Non-pigmented ciliary epithelial cell (primary cell): ENCODE data around the gene SLC38A2.

Experiments
- DNase-seq: peaks from one replicate; pipeline ENCODE4 v3.0.0-alpha.2; 2010; ENCODE audit warnings: low read depth

SLC38A2 gene

DNA sequence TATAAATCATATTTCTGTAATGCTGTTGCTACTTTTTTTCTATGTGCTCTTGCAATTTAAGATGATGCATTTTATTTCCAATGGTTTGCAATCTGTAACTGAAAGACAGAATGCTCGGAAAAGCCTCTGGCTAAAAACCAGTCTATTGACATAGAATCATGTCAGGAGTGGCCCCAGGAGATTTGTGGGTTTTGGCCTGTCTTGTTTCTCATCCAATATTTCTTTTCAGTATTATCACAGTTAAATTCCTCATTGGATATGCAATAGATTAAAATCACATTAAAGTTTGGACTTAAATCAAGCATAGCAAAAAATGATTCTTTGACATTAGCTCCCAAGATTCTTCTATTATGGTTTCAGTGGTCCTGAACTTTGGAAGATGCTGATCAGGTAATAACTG is 19.1 kb upstream of the SLC38A2 start:
- no peak for DNase-seq

DNA sequence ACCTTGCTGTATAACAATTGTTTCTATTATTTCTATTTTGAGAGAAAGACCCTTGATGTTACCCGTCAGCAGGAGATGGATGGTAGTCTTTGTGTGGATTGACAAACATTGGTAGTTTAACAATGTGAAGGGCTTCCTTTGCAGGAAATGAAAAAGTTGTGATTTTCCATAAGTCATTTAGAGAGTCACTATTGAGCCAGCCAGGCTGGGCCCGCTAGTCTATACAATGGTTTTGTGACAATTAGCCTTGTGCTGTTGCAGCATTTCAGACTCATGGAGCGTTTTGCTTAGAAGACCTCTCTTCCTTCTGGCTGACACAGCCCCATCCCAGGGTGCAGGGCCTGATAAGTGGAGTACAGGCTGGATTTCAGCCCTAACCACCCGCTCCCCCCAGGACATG is 18.3 kb upstream of the SLC38A2 start:
- no peak for DNase-seq

DNA sequence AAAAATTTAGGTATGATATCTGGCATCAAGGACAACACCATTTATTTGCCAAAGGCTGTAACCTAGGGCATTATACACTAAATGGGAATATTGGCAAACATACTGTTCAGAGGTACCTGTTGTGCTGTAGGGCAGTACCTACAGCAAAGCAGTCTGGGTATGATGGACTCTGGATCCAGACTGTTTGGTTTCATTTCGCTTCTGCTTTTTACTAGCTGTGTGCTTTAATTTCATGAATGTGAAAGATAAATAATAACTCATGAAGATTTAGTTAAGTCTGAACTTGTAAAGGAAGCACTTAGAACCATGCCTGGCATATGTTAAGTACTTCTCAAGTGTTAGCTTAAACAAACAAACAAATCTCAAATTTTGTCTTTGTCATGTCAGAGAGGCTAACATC is 17.7 kb upstream of the SLC38A2 start:
- DNase-seq = no peak

DNA sequence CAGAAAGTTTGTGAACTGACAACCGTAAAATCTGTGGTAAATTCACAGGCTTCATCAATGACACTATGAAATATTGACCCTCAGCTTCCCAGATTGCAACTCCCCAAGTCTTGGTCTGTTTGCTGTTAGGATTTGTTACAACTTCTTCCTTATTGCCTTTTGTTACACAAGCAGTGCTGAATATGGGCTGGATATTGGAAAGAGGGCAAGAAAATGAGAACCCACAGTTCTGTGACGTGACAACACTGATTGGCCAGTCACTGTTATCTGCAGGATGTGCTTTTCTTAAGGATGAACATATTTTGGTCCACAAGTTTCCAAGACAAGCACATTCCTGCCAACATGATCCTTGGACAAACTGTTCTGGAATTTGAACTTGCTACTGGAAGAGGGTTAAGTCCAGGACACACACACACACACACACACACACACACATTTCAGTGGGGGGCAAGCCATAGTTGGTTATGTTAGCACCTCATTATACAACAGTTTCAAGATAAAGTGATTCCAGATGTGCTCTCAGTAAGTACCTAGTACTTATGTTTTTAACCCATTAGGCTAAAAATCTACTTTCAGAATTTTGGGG is 16.6 kb upstream of the SLC38A2 start:
- DNase-seq = peak; percentile 96

DNA sequence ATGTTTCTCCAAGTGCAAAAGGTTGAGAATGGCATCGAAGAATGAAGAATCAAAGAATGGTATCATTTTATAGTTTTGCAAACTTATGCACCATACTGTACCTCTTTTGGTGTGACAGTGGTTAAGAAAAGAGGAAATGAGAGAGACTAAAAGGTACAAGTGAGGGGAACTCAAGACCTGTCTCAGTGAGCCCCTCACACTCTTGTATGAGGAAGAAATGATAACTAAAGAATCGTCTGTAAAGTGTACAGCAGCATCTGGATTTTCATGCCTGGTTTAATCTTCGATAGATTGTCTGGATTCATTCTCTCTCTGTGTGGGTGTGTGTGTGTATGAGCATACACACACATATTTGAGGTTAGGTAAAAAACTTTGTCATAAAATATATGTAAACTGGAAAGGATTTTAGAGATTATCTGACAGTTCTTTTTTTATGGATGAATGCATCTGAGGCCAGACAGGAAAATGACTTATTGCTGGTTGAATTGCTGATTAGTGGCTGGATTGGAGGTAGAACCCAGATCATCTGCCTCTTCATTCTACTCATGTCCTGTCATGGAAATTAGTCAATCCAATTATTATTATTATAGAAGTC is 16.0 kb upstream of the SLC38A2 start:
- peak; percentile 78 for DNase-seq

DNA sequence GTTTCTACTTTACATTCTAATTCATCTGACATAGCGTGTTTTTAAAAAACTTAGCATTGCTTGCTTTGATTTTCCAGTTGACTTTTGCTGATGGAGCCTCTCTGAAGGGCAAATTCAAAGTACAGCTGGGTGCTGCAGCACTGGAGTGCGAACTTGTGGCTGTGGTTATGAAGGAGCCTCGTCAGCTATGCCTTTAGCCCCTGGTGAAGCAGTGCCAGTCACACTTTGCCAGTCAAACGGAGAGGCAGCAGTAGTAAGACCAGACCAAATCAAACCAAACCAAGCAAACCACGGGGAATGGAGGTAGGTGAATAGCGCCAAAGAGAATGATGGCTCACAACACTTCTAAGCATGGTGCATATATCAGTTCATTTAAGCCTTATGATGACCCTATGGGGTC is 15.1 kb upstream of the SLC38A2 start:
- no peak for DNase-seq

DNA sequence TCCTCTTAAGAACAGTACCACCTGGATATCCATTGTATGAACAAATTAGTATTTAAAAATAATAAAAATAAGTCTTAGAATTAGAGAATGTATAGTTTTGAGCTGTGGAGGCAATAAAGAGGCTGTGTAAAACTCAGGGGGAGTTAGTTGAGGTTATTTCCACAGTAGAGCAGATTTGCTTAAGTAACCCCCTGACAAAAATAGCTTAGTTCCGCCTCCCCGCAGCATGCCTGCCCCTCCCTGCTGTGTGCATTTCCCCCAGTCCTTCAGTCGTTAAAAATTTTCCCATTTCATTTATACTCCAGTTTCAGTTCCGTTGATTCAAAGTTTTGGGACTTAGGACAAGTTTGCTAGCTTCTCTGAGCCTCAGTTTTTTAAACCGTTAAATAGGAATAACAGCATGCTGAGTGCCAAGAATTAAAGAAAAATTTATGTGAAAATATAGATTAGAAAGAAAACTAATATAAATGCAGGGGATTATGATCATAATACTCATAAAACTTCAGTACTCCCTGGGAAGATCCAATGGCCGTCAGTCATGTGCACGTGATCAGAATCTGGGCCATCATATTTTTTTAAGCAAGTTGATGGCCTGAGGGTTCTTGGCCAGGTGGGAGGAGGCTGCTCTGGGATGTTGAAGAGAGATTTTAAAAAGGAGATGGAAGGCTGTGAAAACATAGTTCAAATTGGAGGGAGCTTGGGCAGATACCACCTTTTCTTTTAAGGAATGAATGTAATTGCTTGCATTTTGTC is 14.5 kb upstream of the SLC38A2 start:
- DNase-seq = no peak

DNA sequence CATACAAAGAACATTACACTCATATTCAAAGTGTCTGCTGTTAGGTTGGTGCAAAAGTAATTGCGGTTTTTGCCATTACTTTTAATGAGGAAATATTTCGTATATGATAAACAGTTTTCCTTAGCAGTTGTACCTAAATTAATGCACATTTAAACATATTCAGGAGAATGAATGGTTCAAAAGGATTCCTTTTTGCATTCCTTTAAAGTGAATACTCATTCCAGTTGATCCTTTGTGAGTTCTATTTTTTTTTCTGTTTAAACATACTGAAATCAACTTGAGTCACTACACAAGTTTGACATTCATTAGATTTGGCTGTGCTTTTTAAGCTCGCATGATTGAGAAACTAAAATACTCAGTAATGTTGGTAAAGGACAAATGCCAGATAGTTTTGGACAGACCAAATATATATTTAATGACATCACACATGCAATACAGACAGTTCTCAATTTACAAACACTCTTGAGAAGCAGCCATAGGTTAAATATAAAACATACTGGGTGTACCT is 13.8 kb upstream of the SLC38A2 start:
- peak; percentile 95 for DNase-seq

DNA sequence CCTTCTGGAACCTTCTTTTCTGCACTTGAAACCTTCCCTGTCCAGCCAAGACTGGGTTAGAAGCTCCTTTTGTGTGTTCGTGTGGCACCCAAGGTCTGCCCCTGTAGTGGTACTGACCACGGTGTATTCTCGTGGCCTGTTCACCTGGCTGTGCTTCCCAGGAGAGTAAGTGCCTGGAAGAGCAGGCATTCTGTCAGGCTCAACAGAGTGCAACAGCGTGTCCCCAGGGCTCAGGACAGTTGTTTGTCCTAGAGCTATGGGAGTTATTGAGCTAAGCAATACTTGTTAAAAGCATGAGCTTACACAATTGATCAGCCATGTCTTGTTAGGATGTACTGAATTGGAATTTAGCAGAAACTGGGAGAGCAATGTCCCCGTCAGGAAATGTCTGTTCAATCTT is 12.9 kb upstream of the SLC38A2 start:
- DNase-seq = no peak

DNA sequence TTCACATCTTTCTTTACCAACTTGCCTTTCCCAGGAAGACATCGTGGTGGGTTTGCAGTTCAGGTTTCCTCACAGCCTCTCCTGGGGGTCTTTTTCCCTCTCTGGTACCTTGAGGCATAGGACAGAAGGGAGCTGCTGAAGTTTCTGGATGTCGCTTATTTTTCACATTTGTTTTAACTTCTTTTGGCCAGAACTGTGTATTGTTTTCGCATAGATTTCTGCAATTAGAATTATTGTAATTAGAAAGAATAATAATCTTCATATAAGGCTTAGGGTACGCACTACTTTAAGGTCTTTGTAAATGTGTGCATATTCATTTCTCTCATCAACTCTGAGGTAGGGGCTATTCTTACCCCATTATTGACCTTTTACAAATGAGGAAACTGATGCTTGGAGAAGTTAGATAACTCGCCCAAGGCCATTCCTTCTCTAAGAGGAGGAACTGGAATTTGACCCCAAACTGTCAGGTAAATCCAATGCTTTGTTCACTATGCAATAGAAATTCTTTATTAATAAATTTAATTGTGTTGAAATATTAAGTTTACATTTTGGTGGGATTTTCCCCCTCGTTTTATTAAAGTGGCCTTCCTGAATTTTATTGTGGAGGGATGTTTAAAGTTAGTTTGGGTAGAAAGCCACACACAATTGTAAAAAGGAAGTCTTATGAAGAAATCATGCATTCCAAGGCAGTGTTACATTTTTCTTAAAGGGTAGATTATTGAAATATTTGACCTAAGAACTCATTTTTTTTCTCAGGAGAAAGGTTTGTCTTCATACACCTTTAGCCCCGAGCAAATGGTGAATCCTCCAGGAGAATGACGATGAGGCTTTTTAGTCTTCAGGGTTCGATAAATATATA is 12.1 kb upstream of the SLC38A2 start:
- no peak for DNase-seq

DNA sequence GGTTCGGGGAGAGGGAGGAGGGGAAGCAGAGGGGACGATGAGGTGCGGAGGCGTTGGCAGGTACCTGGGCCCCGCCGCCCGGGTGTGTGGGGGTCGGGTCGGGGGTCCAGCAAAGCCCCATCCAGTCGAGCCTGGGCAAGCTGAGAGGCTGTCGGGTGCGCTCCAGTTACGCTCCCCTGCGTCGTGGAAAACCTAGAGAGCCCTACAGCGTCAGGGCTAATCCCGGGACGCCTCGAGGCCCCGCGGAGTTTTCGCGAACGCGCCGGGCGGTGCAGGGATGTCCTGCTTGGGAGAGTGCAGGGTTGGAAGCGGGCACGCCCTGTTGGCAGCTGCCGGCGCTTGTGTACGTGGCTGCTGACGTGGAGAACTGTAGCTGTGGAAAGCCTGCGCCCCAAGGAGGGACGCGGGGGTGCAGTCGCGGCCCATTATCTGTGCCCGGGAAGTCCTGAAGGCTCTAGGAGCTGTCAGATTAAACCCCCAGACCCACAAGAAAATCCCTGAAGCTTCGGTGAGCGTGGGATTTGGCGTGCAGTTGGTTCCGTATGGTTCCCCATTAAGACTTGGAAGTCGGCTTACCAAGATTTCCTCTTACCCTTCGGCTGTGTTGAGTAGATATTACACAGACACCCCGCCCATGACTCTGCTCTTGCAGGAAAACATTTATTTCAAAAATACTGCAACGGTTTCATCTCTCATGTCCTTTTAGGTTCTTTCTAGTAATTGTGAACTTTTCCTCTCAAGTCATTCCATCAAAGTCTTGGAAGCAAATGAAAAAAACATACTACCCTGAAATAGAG is 11.3 kb upstream of the SLC38A2 start:
- peak; percentile 87 for DNase-seq

DNA sequence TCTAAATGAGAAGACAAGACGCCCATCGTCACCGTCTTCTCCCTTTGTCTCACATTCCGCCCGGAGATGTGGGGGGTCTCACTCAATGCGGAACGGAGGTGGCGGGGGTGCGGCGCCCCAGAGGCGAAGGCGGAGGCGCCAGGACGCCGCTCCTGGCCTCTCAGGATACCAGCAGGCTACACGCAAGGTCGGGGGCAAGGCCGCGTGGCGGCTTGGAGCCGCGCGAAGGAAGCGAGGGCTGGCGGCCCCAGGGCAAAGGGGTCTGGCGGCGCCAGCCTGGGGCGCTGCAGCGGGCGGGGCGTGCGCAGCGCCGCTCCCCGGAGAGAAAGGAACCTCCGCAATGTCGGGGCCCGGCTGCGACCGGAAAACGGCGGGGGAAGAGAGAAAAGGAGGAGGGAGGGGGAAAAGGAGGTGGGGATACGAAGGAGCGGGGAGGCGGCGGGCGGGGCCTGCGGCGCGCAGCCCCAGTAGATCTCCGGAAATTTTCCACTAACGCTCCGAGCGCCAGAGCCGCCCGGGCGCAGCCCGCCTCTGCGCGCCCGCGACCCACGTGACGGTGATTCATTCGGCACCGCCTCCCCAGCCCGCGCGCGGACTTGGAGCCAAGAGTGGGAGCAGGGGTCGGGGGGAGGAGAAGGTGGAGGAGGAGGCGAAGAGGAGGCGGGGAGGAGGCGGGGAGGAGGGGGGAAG is 10.5 kb upstream of the SLC38A2 start:
- DNase-seq = peak; percentile 85

DNA sequence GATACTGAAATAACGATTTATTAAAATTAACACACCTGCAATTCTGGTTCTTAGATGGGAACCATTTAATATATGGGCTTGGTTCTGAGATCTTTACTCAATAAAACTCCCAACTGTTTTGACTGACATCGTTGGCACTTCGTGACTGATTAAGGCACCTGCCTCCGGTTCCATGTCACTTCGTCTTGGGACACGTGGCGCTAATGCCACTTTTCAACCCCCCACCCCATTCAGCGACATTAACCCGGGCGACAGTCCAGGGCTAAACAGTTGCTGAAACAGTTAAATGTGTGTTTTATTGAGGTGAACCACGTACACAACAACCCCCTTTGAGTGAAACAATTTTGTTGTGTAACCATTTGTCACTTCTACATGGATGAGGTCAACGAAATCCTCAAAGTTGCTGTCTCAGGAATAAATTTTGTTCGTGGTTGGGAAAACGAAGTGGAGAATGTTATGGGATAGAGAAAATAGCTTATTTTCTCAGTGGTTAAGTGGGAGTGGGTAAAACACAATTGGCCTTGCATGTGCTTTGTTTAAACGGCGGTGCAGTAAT is 9.9 kb upstream of the SLC38A2 start:
- no peak for DNase-seq

DNA sequence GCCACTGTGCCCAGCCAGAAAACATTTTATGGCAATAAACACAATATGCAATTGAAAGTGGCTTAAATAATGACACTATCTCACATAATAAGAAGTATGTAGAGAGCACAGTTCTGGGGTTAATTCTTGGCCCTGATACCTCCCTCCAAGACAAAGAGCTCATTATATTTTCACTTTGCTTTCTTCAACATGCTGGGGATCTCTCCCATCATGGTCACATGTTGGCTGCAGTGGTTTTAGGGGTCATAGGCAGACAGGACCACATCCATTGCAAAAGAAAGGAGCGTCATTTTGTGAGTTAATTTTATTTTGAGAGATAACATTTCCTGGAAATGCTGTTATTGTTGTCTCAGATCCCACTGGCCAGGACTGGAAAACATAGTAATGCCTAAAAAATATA is 8.3 kb upstream of the SLC38A2 start:
- no peak for DNase-seq

DNA sequence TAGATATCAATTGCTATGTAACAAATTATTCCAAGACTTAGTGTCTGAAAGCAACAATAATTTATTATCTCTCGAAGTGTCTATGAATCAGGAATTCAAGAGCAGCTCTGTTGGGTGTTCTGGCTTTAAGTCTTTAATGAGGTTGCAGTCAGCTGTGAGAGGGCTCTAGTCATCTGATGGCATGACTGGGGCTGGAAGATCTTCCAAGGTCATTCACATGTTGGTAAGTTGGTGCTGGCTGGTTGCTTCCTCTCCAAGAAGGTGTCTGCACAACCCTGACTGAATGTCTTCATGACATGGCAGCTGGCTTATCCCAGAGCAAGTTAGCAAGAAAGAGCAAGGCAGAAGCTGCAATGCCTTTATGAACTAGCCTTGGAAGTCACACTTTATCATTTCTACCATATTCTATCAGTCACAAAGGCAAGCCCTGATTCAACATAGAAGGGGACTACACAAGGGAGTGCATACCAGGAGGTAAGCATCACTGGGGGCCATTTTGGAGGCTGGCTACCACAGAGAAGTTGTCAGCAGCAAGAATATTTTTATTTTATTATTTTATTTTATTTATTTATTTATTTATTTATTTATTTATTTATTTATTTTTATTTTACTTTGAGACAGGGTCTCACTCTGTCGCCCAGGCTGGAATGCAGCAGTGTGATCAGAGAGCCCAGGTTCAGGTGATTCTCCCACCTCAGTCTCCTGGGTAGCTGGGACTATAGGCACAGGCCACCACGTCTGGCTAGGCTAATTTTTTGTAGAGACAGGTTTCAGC is 7.6 kb upstream of the SLC38A2 start:
- DNase-seq = no peak

DNA sequence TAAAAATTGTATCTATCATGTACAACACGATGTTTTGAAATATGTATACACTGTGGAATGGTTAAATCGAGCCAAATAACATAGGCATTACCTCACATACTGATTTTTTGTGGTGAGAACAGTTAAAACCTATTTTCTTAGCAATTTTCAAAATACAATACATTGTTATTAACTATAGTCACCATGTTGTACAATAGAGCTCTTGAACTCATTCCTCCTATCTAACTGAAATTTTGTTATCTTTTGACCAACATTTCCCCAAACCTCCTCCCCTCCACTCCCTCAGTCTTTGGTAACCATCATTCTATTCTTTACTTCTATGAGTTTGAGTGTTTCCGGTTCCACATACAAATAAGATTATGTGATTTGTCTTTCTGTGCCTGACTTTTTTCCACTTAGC is 6.8 kb upstream of the SLC38A2 start:
- DNase-seq = no peak

DNA sequence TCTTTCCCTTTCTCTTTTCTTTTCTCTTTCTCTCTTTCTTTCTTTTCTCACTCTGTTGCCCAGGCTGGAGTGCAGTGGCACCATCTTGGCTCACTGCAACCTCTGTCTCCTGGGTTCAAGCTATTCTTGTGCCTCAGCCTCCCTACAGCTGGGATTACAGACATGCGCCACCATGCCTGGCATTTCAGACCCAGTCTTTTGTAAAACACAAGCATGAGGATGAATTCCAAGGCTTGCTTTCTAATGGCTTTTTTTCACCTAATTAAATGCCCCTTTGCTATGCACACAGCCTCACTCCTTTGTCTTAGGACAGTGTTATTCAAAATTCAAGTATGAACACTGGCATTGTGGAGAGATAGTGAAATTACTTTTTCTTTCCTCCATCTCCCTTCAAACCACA is 6.0 kb upstream of the SLC38A2 start:
- DNase-seq = no peak

DNA sequence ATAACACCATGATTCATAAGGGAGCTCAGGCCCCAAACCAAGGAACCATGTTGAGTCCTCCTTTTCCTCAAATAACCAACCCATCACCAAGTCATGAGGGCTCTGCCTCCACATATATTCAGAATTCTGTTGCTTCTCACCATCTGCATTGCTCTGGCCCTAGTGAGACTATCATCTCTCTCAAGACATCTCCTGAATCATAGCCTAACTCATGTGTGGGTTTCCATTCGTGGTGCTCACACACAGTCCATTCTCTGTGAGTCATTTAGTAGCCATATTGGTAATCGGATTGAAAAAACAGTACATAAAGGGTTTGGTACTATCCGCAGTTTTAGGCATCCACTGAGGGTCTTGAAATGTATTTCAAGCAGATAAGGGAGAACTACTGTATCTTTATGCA is 5.1 kb upstream of the SLC38A2 start:
- no peak for DNase-seq

DNA sequence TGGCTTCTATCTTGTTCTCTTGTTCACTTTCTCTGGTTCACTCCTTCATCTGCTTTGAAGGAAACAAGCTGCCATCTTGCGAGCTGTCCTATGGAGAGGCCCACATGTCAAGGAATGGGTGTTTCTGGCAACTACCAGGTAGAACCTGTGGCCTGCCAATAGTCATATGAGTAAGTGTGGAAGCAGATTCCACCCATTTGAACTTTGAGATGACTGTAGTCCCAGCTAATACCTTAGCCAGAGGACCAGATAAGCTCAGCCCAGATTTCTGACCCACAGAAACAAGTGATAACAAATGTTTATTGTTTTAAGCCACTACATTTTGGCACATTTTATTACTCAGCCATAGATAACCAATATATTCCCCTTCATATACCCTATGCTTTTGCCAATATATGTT is 4.0 kb upstream of the SLC38A2 start:
- DNase-seq = no peak

DNA sequence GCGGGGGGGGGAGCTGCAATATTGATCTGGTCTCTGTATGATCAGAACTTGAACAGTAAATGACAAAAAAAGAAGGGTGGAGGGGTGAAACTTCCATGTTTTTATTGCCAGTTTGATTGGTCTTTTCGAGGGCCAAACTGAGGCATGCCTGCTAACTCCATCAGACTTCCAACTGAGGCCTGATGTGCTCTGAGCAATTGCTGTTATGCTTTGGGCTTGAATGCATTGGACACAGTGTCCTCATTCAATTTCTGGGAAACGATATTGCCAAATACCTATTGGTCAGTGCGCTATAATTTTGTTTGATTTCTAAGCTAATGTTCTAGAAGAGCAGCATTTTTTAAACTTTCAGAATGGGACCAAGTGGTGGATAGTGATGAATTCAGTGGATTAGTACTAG is 2.1 kb upstream of the SLC38A2 start:
- no peak for DNase-seq
